HL-60 (cell line): Measurements from ENCODE around the gene KMT5B.

Experiments used
- GABPA ChIP-seq: IDR thresholded peaks from 2 replicates; pipeline ENCODE4 v1.6.1; 2012; ENCODE audit warnings: low read depth
- SPI1 ChIP-seq: IDR thresholded peaks from 2 replicates; pipeline ENCODE4 v1.6.1; 2012; ENCODE audit warnings: low read depth, mild to moderate bottlenecking, borderline replicate concordance
- TF ChIP-seq, protein P1 (sequence below): IDR thresholded peaks from one replicate; pipeline ENCODE4 v1.5.1; 2011; ENCODE audit warnings: low read length, control low read depth, inconsistent platforms; ENCODE audit not compliant: insufficient read depth

DNA sequence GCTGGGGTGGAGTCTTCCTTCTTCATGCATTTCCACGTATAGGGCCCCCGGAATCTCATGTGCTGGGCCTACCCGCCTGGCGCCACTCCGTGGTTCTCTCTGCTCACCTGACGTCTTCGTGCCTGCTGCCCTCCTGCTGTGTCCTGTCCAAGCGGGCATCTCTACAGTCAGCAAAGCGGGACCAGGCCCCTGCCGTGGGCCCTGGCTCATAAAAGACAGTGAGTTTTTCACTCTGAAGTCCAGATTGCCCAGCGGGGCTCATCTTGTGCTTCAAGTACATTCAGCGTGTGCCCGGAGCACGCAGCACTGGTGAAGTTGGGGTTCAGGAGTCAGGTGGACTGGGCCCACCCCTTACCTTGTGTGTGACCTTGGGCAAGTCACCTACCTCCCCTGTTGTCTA, 41.3 kb upstream of the KMT5B start:
- TF ChIP-seq GABPA (no peak), SPI1 (no peak)
- TF ChIP-seq, protein P1, sequence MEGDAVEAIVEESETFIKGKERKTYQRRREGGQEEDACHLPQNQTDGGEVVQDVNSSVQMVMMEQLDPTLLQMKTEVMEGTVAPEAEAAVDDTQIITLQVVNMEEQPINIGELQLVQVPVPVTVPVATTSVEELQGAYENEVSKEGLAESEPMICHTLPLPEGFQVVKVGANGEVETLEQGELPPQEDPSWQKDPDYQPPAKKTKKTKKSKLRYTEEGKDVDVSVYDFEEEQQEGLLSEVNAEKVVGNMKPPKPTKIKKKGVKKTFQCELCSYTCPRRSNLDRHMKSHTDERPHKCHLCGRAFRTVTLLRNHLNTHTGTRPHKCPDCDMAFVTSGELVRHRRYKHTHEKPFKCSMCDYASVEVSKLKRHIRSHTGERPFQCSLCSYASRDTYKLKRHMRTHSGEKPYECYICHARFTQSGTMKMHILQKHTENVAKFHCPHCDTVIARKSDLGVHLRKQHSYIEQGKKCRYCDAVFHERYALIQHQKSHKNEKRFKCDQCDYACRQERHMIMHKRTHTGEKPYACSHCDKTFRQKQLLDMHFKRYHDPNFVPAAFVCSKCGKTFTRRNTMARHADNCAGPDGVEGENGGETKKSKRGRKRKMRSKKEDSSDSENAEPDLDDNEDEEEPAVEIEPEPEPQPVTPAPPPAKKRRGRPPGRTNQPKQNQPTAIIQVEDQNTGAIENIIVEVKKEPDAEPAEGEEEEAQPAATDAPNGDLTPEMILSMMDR = no peak
